HG03558 (cell line): ENCODE data around the gene CYTIP.
"Not testable (repeated sequence)": the region's sequence is repeated elsewhere in the genome, so short reads cannot be mapped to it uniquely, and the experiment has no call there.

Experiments
- ATAC-seq: cut with Tn5 transposase; IDR thresholded peaks from one replicate; pipeline ENCODE4 v1.9.1; 2021; ENCODE audit warnings: moderate number of reproducible peaks; ENCODE audit not compliant: unreplicated experiment; ENCODE audit errors: extremely low read depth

Gene CYTIP

GRCh38 chr2:157427003-157427921 lies 16.6 kb downstream of the CYTIP start:
- ATAC-seq, result no peak

- ATAC-seq, result no peak
Measured at GRCh38 chr2:157426477-157426994, 17.4 kb downstream of the CYTIP start.

- ATAC-seq, result no peak
Measured at GRCh38 chr2:157424374-157424773, 19.5 kb downstream of the CYTIP start.

GRCh38 chr2:157421964-157422363 lies 21.9 kb downstream of the CYTIP start:
- no peak for ATAC-seq

DNA sequence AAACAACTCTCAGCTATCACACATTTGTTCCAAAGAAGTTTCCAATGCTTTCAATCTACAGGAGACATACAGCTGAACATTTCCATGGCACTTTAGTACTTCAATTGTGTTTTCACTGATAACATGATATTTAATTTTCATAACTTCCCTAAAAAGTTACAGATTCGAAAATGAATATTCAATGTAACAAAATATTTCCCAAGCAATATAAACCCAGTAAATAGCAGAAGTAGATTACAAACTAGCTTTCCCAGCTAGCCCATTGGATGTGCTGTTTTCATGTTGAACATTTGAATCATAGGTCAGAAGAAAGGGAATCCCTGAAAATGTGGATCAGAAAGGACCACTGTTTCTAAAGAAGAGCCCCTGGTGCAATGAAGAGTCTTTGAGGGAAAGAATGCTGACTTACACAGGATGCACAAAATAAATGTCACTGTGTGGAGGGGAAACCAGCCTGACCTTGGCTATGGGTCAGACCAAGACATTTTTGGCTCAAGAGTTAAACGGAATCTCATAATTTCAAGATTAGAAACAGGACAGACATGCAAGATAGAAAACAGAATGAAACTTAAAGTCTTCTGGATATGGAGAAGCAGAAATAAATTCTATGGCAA lies 22.5 kb downstream of the CYTIP start:
- no peak for ATAC-seq

DNA sequence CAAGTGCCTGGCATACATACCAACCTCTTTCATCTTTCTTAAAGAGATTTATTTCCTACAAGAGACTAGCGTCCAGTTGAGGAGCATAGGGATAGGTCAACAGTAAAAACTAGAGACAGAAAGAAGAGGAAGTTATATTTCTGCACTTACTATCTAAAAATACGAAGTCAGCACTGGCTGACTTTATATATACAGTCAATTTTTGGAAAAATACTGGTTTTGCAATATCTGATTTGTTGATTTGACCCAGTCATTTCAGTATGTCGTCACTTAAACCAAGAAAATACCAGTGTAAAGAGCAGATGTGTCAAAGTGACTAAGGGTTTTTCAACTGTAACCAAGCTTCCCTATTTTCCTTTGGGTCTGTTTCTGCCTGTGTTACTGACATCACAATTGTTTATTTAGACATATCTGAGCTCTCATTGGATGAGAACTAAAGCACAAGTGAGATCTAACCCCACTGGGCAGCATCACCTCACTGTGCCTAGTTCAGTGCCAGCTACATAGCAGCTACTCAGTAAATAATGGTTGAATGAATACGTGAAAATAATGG lies 23.0 kb downstream of the CYTIP start:
- ATAC-seq, result peak; percentile 42

DNA sequence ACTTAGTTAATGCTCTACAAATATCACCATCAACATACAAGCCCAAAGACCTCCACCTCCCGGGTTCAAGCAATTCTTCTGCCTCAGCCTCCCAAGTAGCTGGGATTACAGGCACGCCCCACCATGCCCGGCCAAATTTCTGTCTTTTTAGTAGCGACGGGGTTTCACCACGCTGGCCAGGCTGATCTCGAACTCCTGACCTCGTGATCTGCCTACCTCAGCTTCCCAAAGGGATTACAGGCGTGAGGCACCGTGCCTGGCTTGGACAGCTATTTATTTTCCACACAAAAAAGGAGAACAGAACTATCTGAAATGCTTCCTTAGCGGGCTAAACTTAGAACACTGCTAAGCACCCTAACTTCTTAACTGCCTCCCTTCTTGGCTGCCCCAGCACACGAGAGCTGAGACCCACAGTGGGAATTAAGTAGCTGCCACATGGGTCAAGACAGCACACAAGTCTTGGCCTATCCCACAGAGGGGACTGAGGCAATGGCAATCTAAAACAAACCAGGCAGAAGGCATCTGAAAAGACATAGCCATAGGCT lies 24.8 kb downstream of the CYTIP start:
- ATAC-seq, result no peak

DNA sequence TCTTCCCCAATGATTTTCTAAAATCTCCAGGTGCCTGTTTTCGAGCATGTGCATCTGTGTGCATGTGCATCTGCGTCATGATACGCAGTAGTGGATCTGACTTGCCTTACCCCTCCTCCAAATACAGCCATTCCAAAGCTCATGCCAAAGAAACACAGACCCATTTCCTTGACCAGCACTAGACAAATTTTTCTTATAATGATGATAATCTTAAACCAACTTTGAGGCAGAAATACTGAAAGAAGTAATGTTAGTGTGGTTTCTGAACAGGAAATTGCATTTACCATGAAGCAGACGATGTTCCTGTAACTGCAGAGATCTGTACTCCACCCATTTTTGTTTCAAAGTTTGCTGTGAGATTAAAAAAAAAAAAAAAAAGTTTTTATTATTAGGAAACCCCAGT lies 25.6 kb downstream of the CYTIP start:
- ATAC-seq, result no peak

DNA sequence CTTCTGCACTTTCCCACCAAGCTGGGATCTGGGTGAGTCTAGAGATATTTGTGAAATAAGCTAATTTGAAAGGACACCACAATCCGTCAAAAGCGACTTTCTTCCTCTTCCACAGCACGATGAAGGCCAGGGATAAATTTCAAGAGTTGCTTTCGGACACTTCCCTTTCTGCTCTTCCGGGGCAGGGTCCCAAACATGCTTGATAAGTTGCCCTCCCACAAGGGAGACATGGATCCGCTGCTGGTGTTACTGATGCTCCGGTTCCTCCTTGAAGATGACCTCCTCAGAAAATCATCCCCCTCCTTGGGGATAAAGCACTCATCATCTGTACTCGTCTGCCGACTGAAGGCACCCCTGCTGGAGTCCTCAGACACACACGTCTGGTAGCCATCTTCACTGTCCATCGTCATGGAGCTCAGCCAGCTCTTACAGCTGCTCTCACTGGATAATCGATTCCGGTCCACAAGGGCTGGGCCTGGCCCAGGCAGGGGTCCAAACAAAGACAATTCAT lies 28.2 kb downstream of the CYTIP start:
- no peak for ATAC-seq

DNA sequence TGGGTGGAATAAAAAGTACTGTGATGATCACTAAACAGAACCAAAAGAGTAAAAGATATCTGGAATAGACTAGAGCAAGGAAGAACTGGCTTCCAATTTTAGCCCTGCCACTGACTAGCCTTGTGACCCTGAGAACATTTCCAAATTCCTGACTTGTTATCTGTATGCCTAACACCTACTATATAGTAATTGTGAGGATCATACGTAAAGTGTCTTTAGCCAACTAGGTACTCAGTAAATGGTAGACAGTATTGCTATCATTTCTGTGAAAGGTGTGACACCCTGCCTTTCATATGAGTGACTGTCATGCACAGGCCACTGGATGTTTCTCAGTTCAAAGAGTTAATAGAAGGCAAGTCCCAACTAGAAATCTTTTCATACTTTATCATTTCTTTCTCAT lies 29.8 kb downstream of the CYTIP start:
- peak; percentile 10 for ATAC-seq

DNA sequence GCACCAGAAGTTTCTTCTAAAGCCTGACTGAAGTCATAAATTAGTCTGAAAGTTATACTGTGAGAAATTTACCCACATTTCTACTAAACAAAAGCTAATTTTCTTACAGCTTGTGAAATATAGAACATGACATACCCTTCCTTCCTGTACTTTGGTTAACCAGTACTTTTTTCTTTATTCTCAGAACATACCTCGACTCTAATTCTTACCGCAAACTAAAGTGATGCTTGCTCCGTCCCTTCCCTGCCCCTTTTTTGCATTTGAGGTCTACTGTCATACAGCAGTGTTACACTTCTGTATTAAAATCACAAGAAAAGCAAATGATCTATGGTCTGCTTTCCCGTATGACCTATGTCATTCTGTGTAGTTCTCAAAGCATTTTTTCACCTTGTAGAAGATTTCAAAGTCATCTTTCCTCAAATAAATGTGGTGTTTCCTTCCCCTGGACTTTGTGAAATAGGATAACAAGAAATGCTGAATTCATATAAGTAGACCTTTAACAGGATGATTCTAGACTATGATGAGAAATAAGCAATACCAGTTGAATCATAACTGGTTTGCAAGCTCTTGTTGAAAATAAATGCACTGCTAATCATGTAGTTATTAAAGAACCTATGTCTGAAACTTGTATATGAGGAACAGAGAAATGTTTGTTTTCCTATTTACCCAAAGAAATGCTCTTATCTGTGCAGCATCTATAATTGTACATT lies 30.4 kb downstream of the CYTIP start:
- ATAC-seq, result peak; percentile 85

DNA sequence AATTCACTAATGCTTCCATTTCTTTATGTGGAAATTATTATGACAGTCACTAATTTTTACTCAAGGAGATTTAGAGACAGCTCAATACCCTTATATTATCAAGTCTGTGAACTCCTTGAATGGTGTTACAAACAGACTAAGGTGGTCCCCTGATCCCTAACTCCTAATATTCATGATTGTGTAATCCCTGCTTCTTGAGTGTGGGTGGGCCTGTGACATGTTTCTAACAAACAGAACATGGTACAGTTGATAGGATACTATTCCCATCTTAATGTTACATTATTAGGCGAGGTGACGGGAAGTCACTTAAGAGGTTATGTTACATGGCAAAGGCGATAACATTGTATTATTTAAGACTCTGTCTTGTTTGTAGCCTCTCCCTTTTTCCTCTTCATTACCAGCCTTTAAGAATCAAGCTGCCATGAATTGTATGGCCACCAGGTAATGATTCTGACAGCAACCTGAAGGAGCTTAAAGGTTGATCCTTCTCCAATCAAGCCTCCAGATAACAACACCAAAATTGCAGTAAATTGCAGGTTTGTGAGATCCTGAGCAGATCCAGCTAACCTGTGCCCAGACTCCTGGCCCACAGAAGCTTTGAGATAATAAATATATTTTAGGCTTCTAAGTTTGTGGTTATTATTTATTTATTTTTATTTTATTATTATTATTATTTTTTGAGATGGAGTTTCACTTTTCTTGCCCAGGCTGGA lies 32.1 kb downstream of the CYTIP start:
- no peak for ATAC-seq

- ATAC-seq, result not testable (repeated sequence)
Measured at GRCh38 chr2:157405398-157405797, 38.5 kb downstream of the CYTIP start.

GRCh38 chr2:157404363-157404762 lies 39.5 kb downstream of the CYTIP start:
- peak; percentile 97 for ATAC-seq

- not testable (repeated sequence) for ATAC-seq
Measured at GRCh38 chr2:157402801-157403485, 40.9 kb downstream of the CYTIP start.

DNA sequence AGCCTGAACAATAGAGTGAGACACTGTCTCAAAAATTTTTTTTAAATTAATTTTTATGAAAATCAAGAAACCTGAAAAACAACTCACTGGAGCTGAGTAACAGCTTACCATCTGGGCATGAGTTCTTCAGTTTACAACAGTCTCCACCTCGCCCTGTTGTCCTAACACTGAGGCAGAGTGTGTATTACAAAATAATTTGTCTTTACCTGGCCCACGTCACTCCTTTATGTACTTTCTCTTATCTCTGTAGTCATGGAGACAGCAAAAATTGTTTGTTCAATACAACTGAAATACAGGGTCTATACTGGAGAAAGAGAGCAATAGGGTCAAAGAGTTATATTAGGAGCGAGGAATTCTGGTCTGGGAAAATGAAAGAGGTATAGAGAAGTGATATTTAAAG lies 48.1 kb downstream of the CYTIP start:
- ATAC-seq, result no peak

DNA sequence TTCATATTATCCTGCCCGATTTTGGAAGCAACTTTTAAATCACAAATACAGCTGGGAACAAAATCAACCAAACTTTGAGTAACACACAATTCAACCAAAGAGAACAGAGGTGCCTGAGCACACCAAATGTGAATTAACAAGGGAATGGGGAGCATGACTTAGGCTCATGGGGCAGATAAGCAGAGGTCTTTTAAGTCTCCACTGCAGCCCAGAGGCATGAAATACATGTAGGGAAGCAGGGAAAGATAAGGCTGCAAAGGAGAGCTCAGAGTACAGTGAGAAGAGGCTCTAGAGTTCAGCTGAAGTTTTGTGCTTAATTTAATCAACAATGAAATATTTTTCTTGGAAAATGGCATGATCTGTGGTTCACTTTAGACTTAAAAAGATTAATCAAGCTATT lies 49.0 kb downstream of the CYTIP start:
- no peak for ATAC-seq

- ATAC-seq, result no peak
Measured at GRCh38 chr2:157393348-157393747, 50.5 kb downstream of the CYTIP start.

DNA sequence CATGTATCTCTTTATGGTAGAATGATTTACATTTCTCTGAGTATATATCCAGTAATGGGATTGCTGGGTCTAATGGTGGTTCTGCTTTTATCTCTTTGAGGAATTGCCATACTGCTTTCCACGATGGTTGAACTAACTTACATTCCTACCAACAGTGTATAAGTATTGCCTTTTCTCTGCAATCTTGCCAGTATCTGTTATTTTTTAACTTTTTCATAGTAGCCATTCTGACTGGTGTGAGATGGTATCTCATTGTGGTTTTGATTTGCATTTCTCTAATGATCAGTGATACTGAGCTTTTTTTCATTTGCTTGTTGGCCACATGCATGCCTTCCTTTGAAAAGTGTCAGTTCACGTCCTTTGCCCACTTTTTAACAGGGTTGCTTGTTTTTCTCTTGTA lies 55.1 kb downstream of the CYTIP start:
- no peak for ATAC-seq
